Keratinocyte (primary cell): ENCODE measurements around the gene TRIM63. TPM values are rescaled to one million over a fixed set of nuclear protein-coding genes. Genes with fewer than 3 reads are reported as not detected.
A peak's percentile ranks its signal among the peaks of the same experiment; 100 is the strongest.

ENCODE experiments used
- DNase-seq: peaks from one replicate; pipeline ENCODE4 v3.0.0-alpha.2; 2011; ENCODE audit warnings: low read depth, missing footprints, low spot score
- FAIRE-seq: peaks from 2 replicates; lab custom pipeline; 2011; peaks lifted over from hg19 to GRCh38; lab: Jason Lieb, UNC
- H2AFZ ChIP-seq: 2 replicates; pipeline ENCODE4 v1.6.0; 2012; ENCODE audit warnings: low read length, control low read depth, inconsistent platforms; ENCODE audit not compliant: control insufficient read depth
- H3K27ac ChIP-seq: 2 replicates; pipeline ENCODE4 v1.5.1; 2011; ENCODE audit warnings: low read length; ENCODE audit not compliant: control insufficient read depth, insufficient read depth
- H3K27me3 ChIP-seq: 3 replicates; pipeline ENCODE4 v1.6.0; 2011; ENCODE audit warnings: low read length; ENCODE audit not compliant: control insufficient read depth, insufficient read depth; ENCODE audit errors: extremely low read depth
- H3K36me3 ChIP-seq, 2 experiments: 2 replicates in 1 of 2; 3 replicates in 1 of 2; pipeline ENCODE4 v1.5.1; 2011; ENCODE audit warnings: low read length in 2 of 2, mild to moderate bottlenecking in 1 of 2; ENCODE audit not compliant: control insufficient read depth in 2 of 2, insufficient read depth in 2 of 2; ENCODE audit errors: extremely low read depth in 1 of 2
- H3K4me1 ChIP-seq: 3 replicates; pipeline ENCODE4 v1.5.1; 2011; ENCODE audit warnings: low read length; ENCODE audit not compliant: control insufficient read depth, insufficient read depth; ENCODE audit errors: extremely low read depth
- H3K4me2 ChIP-seq: 3 replicates; pipeline ENCODE4 v1.6.0; 2011; ENCODE audit warnings: low read depth, low read length; ENCODE audit not compliant: control insufficient read depth, insufficient read depth; ENCODE audit errors: extremely low read depth
- H3K4me3 ChIP-seq, 3 experiments: fragments of 200-600 bp in 1 of 3; sonication (generic) in 1 of 3; 2 replicates in 2 of 3; 3 replicates in 1 of 3; pipeline ENCODE4 v1.5.1; 2011 to 2016; ENCODE audit warnings: low read length in 3 of 3, mild to moderate bottlenecking in 3 of 3, control low read depth in 2 of 3, inconsistent platforms in 1 of 3, low read depth in 1 of 3, mixed read lengths in 1 of 3, mixed run types in 1 of 3, moderate library complexity in 1 of 3; ENCODE audit not compliant: control insufficient read depth in 2 of 3, insufficient read depth in 2 of 3; ENCODE audit errors: extremely low read depth in 1 of 3
- H3K79me2 ChIP-seq: 2 replicates; pipeline ENCODE4 v1.6.0; 2012; ENCODE audit warnings: low read length; ENCODE audit not compliant: control insufficient read depth, insufficient read depth
- H3K9ac ChIP-seq: 3 replicates; pipeline ENCODE4 v1.6.0; 2011; ENCODE audit warnings: low read length; ENCODE audit not compliant: control insufficient read depth, insufficient read depth; ENCODE audit errors: extremely low read depth
- H3K9me1 ChIP-seq: 3 replicates; pipeline ENCODE4 v1.6.0; 2011; ENCODE audit warnings: low read length; ENCODE audit not compliant: control insufficient read depth, insufficient read depth; ENCODE audit errors: extremely low read depth
- H3K9me3 ChIP-seq: 2 replicates; pipeline ENCODE4 v1.5.1; 2012; ENCODE audit warnings: low read depth, low read length; ENCODE audit not compliant: control insufficient read depth
- H4K20me1 ChIP-seq: 3 replicates; pipeline ENCODE4 v1.6.0; 2011; ENCODE audit warnings: low read length; ENCODE audit not compliant: control insufficient read depth, insufficient read depth; ENCODE audit errors: extremely low read depth
- EZH2 ChIP-seq: IDR thresholded peaks from one replicate; pipeline ENCODE4 v1.6.1; 2012; ENCODE audit warnings: inconsistent platforms, mild to moderate bottlenecking, low read length, moderate library complexity
- dilution Hi-C: fragments of 300-500 bp; cut with MboI; formaldehyde crosslinking; loops from one replicate; pipeline ENCODE4 v1.7.0; 2020; ENCODE audit warnings: low sequenced_read_pairs; ENCODE audit not compliant: extremely low pct_ligation_motif_present
- polyA plus RNA-seq, 5 experiments: library from polyadenylated mRNA; depleted of rRNA in 3 of 5; stranded (reverse) in 3 of 5; stranded (forward) in 1 of 5; unstranded in 1 of 5; fragments of >200 nt; gene quantifications; 1 replicate in 1 of 5; 2 replicates in 3 of 5; 3 replicates in 1 of 5; pipeline versions ENCODE4 v1.2.1 to v1.2.3, GENCODE V29; 2011 to 2012; ENCODE audit warnings: missing spikeins in 2 of 5, low read depth in 1 of 5, low replicate concordance in 1 of 5
- TF ChIP-seq, protein P1 (sequence below), 3 experiments: IDR thresholded peaks in 1 of 3; conservative IDR thresholded peaks in 1 of 3; optimal IDR thresholded peaks in 1 of 3; 2 replicates in 2 of 3; 3 replicates in 1 of 3; pipeline versions ENCODE3 to v1.5.1; 2011; ENCODE audit warnings: low read length in 3 of 3, mild to moderate bottlenecking in 3 of 3, moderate library complexity in 2 of 3, control low read depth in 1 of 3, inconsistent platforms in 1 of 3; ENCODE audit not compliant: insufficient read depth in 2 of 3; ENCODE audit errors: extremely low read depth in 1 of 3

The TRIM63 gene
- polyA plus RNA-seq, 1 donor (not counting 4 experiments of a cell fraction or from before 2014, with no cell fraction given), result not detected

DNA sequence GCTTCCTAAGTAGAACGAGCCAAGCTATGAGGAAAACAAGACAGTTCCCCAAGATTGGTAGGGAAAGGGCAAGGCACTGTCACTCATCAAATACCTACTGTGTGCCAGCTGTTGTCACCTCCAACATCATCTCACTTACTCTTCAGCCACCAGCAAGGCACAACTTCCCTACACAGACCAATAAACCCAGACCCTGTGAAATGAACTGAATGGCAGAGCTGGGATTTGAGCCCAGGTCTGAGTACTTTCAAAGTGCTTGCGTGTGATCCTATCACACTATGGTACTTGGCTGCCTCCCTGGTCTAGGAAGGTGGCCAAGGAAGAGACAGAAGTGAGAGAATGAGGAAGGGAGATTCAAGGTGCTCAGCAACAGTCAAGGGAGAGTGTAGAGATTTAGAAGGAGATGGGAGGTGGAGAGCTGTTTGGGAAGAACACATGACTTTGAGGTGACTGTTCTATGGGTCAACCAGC, 16.7 kb upstream of the TRIM63 start:
- no peak overlapping the region for H3K9ac ChIP-seq
- H3K79me2 ChIP-seq, result no peaks in the 10 kb centered on the region
- no peak for TF ChIP-seq EZH2
- TF ChIP-seq, protein P1, sequence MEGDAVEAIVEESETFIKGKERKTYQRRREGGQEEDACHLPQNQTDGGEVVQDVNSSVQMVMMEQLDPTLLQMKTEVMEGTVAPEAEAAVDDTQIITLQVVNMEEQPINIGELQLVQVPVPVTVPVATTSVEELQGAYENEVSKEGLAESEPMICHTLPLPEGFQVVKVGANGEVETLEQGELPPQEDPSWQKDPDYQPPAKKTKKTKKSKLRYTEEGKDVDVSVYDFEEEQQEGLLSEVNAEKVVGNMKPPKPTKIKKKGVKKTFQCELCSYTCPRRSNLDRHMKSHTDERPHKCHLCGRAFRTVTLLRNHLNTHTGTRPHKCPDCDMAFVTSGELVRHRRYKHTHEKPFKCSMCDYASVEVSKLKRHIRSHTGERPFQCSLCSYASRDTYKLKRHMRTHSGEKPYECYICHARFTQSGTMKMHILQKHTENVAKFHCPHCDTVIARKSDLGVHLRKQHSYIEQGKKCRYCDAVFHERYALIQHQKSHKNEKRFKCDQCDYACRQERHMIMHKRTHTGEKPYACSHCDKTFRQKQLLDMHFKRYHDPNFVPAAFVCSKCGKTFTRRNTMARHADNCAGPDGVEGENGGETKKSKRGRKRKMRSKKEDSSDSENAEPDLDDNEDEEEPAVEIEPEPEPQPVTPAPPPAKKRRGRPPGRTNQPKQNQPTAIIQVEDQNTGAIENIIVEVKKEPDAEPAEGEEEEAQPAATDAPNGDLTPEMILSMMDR (optimal IDR thresholded peaks at IDR 0.05 in 1 of 3, IDR thresholded peaks at IDR 0.05 in 1 of 3, conservative IDR thresholded peaks at IDR 0.05 in 1 of 3; ENCODE audit: extremely low read depth in 1 of 3, insufficient read depth in 2 of 3, low read length in 3 of 3), result no peak
- no peak overlapping the region for H3K27ac ChIP-seq
- H3K36me3 ChIP-seq, result no peaks in the 10 kb centered on the region
- peak; percentile 43 for FAIRE-seq
- no peak overlapping the region for H3K4me3 ChIP-seq
- H2AFZ ChIP-seq, result no peak overlapping the region
- no peak for DNase-seq
- H3K27me3 ChIP-seq, result no peaks in the 10 kb centered on the region
- dilution Hi-C loops, result no loop called here
- no peaks in the 10 kb centered on the region for H3K9me3 ChIP-seq
- H4K20me1 ChIP-seq, result no peaks in the 10 kb centered on the region
- H3K4me1 ChIP-seq, result peaks cover 4% of the 10 kb centered on the region
- H3K4me2 ChIP-seq, result no peak overlapping the region
- no peaks in the 10 kb centered on the region for H3K9me1 ChIP-seq

DNA sequence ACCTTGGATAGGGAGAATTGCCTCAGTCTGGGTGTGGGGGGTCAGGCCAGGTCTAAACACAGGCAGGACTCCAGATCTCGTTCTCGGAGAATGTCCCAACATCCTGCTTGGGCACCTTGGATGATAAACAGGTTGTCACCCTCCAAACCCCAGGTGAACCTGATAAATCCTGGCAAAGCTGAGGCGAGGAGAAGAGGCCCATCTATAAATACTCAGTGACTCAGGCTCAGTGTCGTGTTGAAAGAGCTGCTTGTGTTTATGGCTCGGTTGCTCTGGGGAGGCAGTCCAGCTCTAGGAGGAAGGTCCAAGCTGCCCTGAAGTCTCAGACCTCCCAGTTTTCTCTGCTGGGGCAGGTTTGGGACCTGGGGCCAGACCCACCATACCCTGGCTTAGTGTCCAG, 15.8 kb upstream of the TRIM63 start:
- peak; percentile 13 for FAIRE-seq
- H3K27ac ChIP-seq, result no peak overlapping the region
- no peak for DNase-seq
- no peaks in the 10 kb centered on the region for H3K79me2 ChIP-seq
- no peak for TF ChIP-seq EZH2
- TF ChIP-seq, protein P1 (optimal IDR thresholded peaks at IDR 0.05 in 1 of 3, IDR thresholded peaks at IDR 0.05 in 1 of 3, conservative IDR thresholded peaks at IDR 0.05 in 1 of 3; ENCODE audit: extremely low read depth in 1 of 3, insufficient read depth in 2 of 3, low read length in 3 of 3), result no peak
- peaks cover 4% of the 10 kb centered on the region for H3K4me1 ChIP-seq
- dilution Hi-C loops, result no loop called here
- no peaks in the 10 kb centered on the region for H3K9me3 ChIP-seq
- H3K27me3 ChIP-seq, result no peaks in the 10 kb centered on the region
- H3K36me3 ChIP-seq, result no peaks in the 10 kb centered on the region
- H4K20me1 ChIP-seq, result no peaks in the 10 kb centered on the region
- H3K9ac ChIP-seq, result no peak overlapping the region
- H3K4me3 ChIP-seq, result no peak overlapping the region
- H3K4me2 ChIP-seq, result peak overlapping the region; percentile 16
- no peak overlapping the region for H2AFZ ChIP-seq
- no peaks in the 10 kb centered on the region for H3K9me1 ChIP-seq
